Right renal pelvis (tissue), 4 donors: ENCODE measurements around the gene COA7. TPM values are rescaled to one million over a fixed set of nuclear protein-coding genes. Genes with fewer than 3 reads are reported as not detected.
"Not testable (repeated sequence)": the region's sequence is repeated elsewhere in the genome, so short reads cannot be mapped to it uniquely, and the experiment has no call there.

Experiments
- DNase-seq, 4 donors: peaks; one replicate each; pipeline ENCODE4 v3.0.0-alpha.2; 2013; ENCODE audit warnings: low read depth in 4 of 4, low spot score in 3 of 4, missing footprints in 1 of 4
- polyA plus RNA-seq, 4 donors: library from polyadenylated mRNA; unstranded; fragments of 120-200 nt; gene quantifications; one replicate each; pipeline ENCODE4 v1.2.1, GENCODE V29; 2013; ENCODE audit not compliant: insufficient read length in 4 of 4

Gene COA7
- 10 to 100 TPM; 16.2 to 19.4 (median 18.7) TPM for polyA plus RNA-seq

GRCh38 chr1:52697795-52698674 is at the start of gene COA7:
Gene COA7 (minus strand): TSS chr1:52698347. CDS start chr1:52698326, 21 bp downstream.
- DNase-seq, result peak; percentile 65 to 82 (median 71)

DNA sequence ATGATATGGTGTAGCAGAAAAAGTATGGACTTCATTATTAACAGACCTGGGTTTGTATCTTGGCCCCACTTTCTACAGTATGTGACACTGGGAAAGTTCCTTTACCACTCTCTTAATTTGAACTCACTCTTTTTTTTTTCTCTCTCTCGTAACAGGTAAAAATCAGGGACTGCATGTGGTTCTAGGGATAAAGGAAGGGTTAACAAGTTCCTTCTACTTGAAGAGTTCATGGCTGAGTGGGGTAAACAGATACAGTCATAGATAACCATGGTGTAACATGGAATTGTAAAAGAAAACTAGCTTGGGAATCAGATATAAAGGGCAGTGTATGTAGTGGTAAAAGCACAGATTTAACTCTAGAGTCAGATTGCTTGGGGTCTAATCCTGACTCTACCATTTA is 49.3 kb upstream of the COA7 start:
- no peak for DNase-seq

GRCh38 chr1:52746189-52746588 is 48.0 kb upstream of the COA7 start:
- no peak for DNase-seq

GRCh38 chr1:52741259-52741658 is 43.1 kb upstream of the COA7 start:
- DNase-seq, result no peak

- no peak for DNase-seq
Observed at GRCh38 chr1:52739699-52740467, 41.7 kb upstream of the COA7 start.

GRCh38 chr1:52738893-52739292 is 40.7 kb upstream of the COA7 start:
- no peak for DNase-seq

- DNase-seq, result no peak
Observed at GRCh38 chr1:52738148-52738547, 40.0 kb upstream of the COA7 start.

DNA sequence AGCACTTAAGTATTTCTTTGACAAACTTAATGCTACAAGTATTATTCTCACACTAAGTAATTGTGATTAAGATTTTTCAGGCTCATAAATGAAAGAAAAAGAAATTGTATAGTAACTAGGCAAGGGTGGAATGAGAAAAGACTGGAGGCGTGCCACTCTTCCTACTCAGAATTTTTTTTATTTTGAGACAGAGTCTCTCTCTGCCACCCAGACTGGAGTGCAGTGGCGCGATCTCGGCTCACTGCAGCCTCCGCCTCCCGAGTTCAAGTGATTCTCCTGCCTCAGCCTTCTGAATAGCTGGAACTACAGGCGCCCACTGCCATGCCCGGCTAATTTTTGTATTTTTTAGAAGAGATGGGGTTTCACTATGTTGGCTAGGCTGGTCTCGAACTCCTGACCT is 37.2 kb upstream of the COA7 start:
- not testable (repeated sequence) for DNase-seq

DNA sequence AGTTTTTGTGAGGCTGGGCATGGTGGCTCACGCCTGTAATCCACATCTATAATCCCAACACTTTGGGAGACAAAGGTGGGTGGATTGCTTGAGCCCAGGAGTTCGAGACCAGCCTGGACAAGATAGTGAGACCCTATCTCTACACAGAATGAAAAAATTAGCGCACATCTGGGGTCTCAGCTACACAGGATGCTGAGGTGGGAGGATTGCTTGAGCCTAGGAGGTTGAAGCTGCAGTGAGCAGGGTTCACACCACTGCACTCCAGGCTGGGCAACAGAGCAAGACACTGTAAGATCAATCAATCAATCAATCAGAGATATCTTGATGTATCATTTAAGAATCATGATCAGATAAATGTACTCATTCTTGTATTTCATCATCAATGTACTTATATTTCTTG is 35.2 kb upstream of the COA7 start:
- no peak for DNase-seq

DNA sequence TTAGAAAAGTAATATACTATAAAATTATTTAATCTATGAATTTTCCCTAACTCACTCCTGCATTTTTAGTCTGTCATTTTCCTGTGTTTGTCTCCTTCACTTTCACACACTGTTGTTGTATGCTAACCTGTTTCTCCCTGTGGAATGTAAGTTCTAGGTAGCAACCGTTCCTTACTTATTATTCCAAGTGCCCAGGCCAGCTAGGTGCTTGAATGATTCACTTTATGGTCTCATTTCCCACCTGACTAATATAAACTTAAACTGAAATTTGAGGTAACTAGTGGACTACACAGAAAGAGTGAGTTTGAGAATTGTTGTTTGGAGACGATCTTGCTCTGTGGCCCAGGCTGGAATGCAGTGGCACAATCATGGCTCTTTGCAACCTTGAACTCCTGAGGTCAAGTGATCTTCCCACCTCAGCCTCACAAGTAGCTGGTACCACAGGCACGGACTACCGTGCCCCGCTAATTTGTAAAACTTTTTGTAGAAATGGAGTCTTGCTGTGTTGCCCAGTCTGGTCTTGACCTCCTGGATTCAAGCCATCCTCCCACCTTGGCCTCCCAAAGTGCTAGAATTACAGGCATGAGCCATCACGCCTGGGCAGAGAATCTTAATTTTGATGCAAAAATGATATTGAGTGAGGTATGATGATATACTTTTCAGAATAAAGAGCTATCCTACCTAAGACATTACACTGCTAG is 30.0 kb upstream of the COA7 start:
- DNase-seq, result no peak

DNA sequence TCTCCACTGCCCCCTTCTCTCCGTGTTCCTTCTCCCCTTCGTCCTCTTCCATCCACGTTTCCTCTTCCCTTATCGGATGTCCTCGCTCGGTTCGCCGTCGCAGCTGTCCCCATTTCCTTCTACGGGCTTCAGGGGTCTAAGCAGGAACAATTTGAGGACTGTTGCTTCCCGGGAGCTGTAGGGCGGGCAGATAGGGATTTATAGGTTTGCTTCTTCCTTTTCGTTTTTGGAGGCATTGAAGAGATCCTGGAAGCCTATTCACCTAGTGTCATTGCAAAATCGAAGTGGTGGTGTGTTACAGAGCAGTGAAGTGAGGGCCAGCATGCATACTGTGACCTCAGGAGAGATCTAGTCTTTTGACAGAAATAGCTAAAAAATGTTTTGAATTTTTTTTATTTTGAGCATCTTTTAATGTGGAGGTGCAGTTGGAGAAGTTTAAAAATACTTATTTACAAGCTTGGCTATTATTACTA is 29.0 kb upstream of the COA7 start:
- no peak for DNase-seq

DNA sequence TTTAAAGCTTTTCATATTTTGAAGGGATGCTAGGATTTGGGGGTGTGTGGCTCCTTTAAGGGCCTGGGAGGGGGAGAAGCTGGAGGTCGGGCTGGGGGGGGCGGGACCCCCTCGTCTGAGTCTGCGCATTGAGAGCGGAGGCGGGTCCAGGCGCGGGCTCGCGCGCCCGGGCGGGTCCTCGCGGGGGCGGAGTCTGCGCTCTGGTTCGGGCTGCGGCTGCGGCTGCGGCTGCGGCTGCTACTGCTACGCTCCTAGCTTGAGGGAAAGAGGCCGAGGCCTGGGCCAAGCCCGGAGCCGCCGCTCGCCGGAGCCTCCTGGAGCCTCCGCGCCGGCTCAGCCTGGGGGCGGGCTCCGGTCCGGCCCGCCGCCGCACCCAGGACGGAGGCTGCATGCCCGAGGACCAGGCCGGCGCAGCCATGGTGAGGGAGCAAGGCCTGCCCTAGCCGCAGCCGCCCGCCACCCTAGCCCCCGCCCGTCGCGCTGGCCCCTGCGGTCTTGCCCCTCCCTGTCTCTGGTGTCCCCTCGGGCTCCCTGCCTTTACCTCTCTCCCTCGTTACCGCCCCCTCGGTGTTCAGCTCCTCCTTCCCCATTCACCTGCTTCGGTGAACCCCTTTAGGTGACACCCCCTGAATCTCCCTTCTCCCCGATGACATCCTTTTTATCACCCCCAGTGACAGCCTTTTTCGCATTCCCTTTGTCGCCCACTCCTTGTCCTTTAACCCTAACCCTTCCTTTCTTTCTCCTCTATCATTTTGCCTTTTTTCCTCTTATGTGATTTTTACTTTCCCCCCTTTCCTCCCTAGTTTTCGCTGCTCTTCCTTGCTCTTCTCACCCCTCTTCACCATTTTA is 28.3 kb upstream of the COA7 start, which contains the start of gene ZYG11B:
Gene ZYG11B, plus strand, starts transcription at position 189 of the 849 bp plus-strand sequence. Its CDS starts 201 bp downstream, at position 390.
- DNase-seq, result peak; percentile 73 to 84 (median 81)

DNA sequence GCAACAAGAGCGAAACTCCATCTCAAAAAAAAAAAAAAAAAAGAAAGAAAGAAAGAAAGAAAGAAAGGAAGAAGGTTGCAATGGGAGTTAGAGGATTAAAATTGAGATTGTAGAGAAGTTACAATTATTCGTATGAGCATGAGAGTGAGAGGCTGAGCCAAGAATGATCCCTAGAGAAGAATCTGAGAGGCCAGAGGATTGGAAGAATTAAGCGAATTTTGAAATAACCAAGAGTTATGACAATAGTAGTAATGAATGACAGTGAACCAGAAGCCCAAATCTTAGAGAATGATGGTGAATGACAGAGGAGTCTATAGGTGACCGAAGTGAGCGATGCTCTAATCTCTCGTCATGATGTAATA is 27.7 kb upstream of the COA7 start:
- DNase-seq, result no peak

DNA sequence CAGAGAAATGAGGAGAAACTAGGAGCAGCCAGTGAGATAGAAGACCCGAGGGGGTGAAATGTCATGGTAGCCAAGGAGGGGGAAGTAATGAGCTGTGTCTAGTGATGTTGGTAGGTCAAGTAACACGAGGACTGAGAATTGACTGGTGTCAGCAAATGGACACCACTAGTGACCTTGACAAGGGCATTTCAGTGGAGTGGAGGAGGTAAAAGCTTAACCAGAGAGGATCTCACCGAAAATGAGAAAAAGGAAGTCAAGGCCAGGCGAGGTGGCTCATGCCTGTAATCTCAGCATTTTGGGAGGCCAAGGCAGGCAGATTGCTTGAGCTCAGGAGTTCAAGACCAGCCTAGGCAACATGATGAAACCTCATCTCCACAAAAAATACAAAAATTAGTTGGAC is 25.1 kb upstream of the COA7 start:
- no peak for DNase-seq

DNA sequence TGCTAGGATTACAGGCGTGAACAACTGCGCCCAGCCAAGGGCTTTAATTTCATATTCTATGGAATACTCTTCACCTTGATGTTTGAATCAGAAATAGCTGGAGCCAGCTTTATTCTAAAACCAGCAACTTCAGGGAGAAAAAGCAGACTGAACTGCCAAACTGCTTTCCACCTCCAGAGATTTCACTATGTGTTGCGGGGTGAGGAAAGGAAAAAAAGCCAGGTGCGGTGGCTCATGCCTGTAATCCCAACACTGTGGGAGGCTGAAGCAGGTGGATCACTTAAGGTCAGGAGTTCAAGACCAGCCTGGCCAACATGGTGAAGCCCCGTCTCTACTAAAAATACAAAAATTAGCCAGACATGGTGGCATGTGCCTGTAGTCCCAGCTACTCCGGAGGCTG is 17.1 kb upstream of the COA7 start:
- DNase-seq, result not testable (repeated sequence)

DNA sequence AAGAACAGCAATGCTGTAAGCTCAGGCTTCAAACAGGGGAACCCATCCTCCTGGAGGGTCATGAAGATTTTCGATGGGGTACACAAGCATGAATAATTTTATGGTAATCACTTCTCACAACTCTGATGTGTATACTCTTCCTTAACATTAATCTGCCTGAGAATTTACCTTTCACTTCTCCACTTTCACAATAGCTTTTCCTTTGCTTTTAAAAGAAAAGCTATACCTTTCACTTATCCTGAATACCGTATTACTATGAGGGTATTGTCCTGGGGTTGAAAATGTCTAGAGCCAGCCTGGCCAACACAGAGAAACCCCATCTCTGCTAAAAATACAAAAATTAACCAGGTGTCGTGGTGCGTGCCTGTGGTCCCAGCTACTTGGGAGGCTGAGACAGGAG is 15.4 kb upstream of the COA7 start:
- no peak for DNase-seq

DNA sequence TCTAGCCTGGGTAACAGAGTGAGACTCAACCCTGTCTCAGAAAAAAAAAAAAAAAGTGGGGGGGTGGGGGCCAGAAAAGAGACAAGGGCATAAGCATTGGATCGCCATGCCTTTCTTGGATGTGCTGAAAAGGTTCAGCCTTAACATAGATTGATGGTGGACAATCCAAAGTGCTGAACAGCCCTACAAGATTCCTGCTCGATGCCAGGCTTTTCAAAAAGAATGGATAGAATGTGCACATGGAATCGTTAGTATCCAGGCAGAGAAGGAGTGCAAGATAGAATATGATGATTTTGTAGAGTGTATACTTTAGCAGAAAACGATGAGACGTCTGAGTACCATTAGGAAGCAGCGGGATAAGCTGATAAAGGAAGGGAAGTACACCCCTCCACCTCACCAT is 10.9 kb upstream of the COA7 start:
- DNase-seq, result no peak

DNA sequence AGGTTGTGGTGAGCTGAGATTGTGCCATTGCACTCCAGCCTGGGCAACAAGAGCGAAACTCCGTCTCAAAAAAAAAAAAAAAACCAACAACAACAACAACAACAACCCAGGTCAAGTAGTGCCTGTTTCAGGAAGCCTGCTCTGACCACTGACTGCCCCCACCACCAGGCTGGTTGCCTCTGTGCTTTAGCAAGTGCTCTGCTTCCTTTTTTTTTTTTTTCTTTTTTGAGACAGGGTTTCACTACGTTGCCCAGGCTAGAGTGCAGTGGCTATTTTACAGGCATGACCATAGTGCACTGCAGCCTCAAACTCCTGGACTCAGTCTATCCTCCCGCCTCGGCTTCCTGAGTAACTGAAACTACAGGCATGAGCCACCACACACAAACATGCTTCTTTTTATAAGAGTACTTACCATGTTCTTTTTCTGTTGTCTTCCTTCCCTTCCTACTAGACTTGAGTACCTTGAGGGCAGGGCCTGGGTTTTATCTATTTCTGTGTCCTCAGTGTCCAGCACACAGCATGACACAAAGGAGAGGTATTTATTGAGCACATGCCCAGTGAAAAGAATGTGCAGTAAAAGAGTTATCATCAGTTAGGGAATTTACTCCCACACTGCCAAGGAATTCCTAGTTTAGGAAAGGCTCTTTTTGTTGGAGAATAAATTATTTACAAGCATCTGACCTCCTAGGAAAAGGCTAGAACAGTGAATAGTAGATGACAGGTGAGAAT is 9.9 kb upstream of the COA7 start:
- no peak for DNase-seq
